HG02623 (cell line): Measurements from ENCODE around the gene SACS.
"Not testable (repeated sequence)": the region's sequence is repeated elsewhere in the genome, so short reads cannot be mapped to it uniquely, and the experiment has no call there.

Experiments used
- ATAC-seq: cut with Tn5 transposase; IDR thresholded peaks from one replicate; pipeline ENCODE4 v1.9.1; 2021; ENCODE audit warnings: moderate library complexity; ENCODE audit not compliant: unreplicated experiment

SACS gene

GRCh38 chr13:23320926-23321534, 112.5 kb downstream of the SACS start:
- no peak for ATAC-seq

- no peak for ATAC-seq
These were observed 113.6 kb downstream of the SACS start for GRCh38 chr13:23319883-23320224.

GRCh38 chr13:23314837-23315236, 118.7 kb downstream of the SACS start:
- ATAC-seq = not testable (repeated sequence)

- no peak for ATAC-seq
These were observed 140.9 kb downstream of the SACS start for GRCh38 chr13:23292586-23292985.

GRCh38 chr13:23289917-23290357, 143.6 kb downstream of the SACS start:
- ATAC-seq = no peak

GRCh38 chr13:23288995-23289394, 144.5 kb downstream of the SACS start:
- ATAC-seq = no peak

GRCh38 chr13:23288564-23288963, 144.9 kb downstream of the SACS start:
- ATAC-seq = no peak

GRCh38 chr13:23279321-23279720, 154.2 kb downstream of the SACS start:
- no peak for ATAC-seq
